Measurements from ENCODE around the gene RAPGEF2. TPM values are rescaled to one million over a fixed set of nuclear protein-coding genes. Genes with fewer than 3 reads are reported as not detected.

Gene RAPGEF2
- total RNA-seq, 1 donor from 2014 or later = 40.6 TPM

GRCh38 chr4:159264057-159264456 is 161.2 kb downstream of the RAPGEF2 start:
- Mint-ChIP-seq H3K36me3 (peaks cover 3% of the 10 kb centered on the region), H3K27ac (no peak overlapping the region)

GRCh38 chr4:159266981-159267868 is 164.3 kb downstream of the RAPGEF2 start:
- H3K27me3 Mint-ChIP-seq = no peaks in the 10 kb centered on the region
- H3K36me3 Mint-ChIP-seq = peaks cover 3% of the 10 kb centered on the region

More at GRCh38 chr4:159264057-159264456, 161.2 kb downstream of the RAPGEF2 start:
- TF ChIP-seq CTCF (conservative IDR thresholded peaks at IDR 0.05) = no peak
- Mint-ChIP-seq H3K27me3 (no peaks in the 10 kb centered on the region), H3K4me1 (ENCODE audit: unreplicated experiment) (peaks cover 13% of the 10 kb centered on the region), H3K4me3 (no peak overlapping the region), H3K9me3 (no peaks in the 10 kb centered on the region)
- no peak for DNase-seq (ENCODE audit: extremely low spot score, unreplicated experiment)

GRCh38 chr4:159267869-159268285 is 165.0 kb downstream of the RAPGEF2 start:
- Mint-ChIP-seq H3K4me1 (ENCODE audit: unreplicated experiment) (peaks cover 21% of the 10 kb centered on the region), H3K27ac (no peak overlapping the region), H3K9me3 (no peaks in the 10 kb centered on the region), H3K36me3 (peaks cover 7% of the 10 kb centered on the region), H3K4me3 (no peak overlapping the region), H3K27me3 (no peaks in the 10 kb centered on the region)
- DNase-seq (ENCODE audit: extremely low spot score, unreplicated experiment) = no peak
- no peak for TF ChIP-seq CTCF (conservative IDR thresholded peaks at IDR 0.05)

More at GRCh38 chr4:159266981-159267868, 164.3 kb downstream of the RAPGEF2 start:
- Mint-ChIP-seq H3K4me3 (no peak overlapping the region), H3K27ac (no peak overlapping the region), H3K4me1 (ENCODE audit: unreplicated experiment) (peaks cover 18% of the 10 kb centered on the region), H3K9me3 (no peaks in the 10 kb centered on the region)
- no peak for TF ChIP-seq CTCF (conservative IDR thresholded peaks at IDR 0.05)
- no peak for DNase-seq (ENCODE audit: extremely low spot score, unreplicated experiment)

GRCh38 chr4:159268607-159269006 is 165.7 kb downstream of the RAPGEF2 start:
- H3K4me1 Mint-ChIP-seq (ENCODE audit: unreplicated experiment) = peaks cover 26% of the 10 kb centered on the region
- DNase-seq (ENCODE audit: extremely low spot score, unreplicated experiment) = no peak
- TF ChIP-seq CTCF (conservative IDR thresholded peaks at IDR 0.05) = no peak

GRCh38 chr4:159269116-159269515 is 166.2 kb downstream of the RAPGEF2 start:
- DNase-seq (ENCODE audit: extremely low spot score, unreplicated experiment) = no peak
- Mint-ChIP-seq H3K27ac (no peak overlapping the region), H3K9me3 (no peaks in the 10 kb centered on the region), H3K4me1 (ENCODE audit: unreplicated experiment) (peaks cover 26% of the 10 kb centered on the region), H3K27me3 (no peaks in the 10 kb centered on the region), H3K36me3 (peaks cover 7% of the 10 kb centered on the region), H3K4me3 (no peak overlapping the region)
- no peak for TF ChIP-seq CTCF (conservative IDR thresholded peaks at IDR 0.05)

More at GRCh38 chr4:159268607-159269006, 165.7 kb downstream of the RAPGEF2 start:
- Mint-ChIP-seq H3K27me3 (no peaks in the 10 kb centered on the region), H3K27ac (no peak overlapping the region), H3K9me3 (no peaks in the 10 kb centered on the region), H3K36me3 (peaks cover 7% of the 10 kb centered on the region), H3K4me3 (no peak overlapping the region)

Measured in type B pancreatic cell (in vitro differentiated cells).